ENCODE measurements around the gene GATA6.

The GATA6 gene

DNA sequence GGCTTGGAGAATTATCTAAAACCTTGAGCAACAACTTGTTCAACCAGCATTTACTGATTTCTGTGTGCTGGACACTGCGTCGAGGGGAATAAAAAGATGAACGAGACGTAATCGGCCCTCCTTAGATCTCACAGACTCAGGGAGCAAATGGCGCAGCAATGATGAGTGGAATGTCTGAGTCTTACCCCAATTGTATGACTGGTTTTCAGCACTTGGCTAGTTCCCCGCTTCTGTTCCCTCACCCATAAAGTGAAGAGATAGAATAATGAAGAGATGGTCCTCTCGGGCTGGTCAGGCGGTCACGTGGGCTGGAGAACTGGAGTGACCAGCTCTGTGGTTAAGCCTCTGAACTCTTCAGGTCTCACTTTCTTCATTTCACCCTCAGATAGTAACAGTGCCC is 17.3 kb upstream of the GATA6 start:
- TF ChIP-seq MYC (IDR thresholded peaks at IDR 0.05; ENCODE audit: low read depth, low read length) (no peak), POLR2A (IDR thresholded peaks at IDR 0.05; ENCODE audit: extremely low read depth, insufficient read length) (no peak)
- TF ChIP-seq, protein P1, sequence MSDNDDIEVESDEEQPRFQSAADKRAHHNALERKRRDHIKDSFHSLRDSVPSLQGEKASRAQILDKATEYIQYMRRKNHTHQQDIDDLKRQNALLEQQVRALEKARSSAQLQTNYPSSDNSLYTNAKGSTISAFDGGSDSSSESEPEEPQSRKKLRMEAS (IDR thresholded peaks at IDR 0.05; ENCODE audit: low read depth, low read length), result no peak
- H3K4me3 ChIP-seq (ENCODE audit: low read depth, low read length), result no peak overlapping the region
- no peak for DNase-seq (ENCODE audit: low read depth)

DNA sequence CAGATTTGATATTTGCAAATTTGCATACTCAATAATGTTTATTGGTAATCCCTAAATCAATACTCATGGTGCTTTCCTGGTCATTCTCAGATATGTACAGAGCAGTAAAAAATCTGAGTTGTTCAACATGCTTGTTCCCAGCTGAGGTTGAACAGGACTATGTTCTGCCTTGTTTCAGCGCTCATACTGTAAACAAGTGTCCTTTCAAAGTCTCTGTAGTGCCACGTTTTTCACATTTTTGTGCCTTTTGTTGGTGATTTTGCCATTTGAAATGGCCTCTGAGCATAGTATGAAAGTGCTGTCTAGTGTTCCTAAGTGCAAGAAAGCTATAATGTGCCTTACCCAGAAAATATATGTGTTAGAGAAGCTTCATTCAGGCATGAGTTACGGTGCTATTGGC is 16.0 kb upstream of the GATA6 start:
- DNase-seq (ENCODE audit: low read depth), result no peak

DNA sequence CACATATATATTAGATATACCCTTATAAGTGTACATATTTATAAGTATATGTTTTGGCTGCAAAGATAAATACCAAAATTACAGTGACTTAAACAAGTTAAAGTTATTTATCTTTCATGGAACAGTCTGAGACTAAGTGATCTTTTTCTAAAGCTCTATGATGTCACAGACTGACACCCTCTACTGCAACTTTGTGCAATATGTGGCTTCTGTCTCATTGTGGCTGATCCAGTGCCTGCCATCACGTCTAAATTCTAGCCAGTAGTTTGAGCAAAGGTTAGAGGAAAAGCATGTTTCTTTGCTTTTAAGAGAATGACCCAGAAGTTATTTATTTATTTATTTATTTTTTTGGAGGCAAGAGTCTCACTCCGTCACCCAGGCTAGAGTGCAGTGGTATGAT is 13.8 kb upstream of the GATA6 start:
- no peak for DNase-seq (ENCODE audit: low read depth)
- TF ChIP-seq MYC (IDR thresholded peaks at IDR 0.05; ENCODE audit: low read depth, low read length) (no peak), POLR2A (IDR thresholded peaks at IDR 0.05; ENCODE audit: extremely low read depth, insufficient read length) (no peak)
- TF ChIP-seq, protein P2, sequence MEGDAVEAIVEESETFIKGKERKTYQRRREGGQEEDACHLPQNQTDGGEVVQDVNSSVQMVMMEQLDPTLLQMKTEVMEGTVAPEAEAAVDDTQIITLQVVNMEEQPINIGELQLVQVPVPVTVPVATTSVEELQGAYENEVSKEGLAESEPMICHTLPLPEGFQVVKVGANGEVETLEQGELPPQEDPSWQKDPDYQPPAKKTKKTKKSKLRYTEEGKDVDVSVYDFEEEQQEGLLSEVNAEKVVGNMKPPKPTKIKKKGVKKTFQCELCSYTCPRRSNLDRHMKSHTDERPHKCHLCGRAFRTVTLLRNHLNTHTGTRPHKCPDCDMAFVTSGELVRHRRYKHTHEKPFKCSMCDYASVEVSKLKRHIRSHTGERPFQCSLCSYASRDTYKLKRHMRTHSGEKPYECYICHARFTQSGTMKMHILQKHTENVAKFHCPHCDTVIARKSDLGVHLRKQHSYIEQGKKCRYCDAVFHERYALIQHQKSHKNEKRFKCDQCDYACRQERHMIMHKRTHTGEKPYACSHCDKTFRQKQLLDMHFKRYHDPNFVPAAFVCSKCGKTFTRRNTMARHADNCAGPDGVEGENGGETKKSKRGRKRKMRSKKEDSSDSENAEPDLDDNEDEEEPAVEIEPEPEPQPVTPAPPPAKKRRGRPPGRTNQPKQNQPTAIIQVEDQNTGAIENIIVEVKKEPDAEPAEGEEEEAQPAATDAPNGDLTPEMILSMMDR (IDR thresholded peaks at IDR 0.05; ENCODE audit: low read depth, low read length), result no peak
- TF ChIP-seq, protein P1 (IDR thresholded peaks at IDR 0.05; ENCODE audit: low read depth, low read length), result no peak
- no peak overlapping the region for H3K4me3 ChIP-seq (ENCODE audit: low read depth, low read length)

More for the DNA sequence above, 16.0 kb upstream of the GATA6 start:
- no peak overlapping the region for H3K4me3 ChIP-seq (ENCODE audit: low read depth, low read length)
- TF ChIP-seq, protein P1 (IDR thresholded peaks at IDR 0.05; ENCODE audit: low read depth, low read length), result no peak
- no peak for TF ChIP-seq POLR2A (IDR thresholded peaks at IDR 0.05; ENCODE audit: extremely low read depth, insufficient read length)
- no peak for TF ChIP-seq MYC (IDR thresholded peaks at IDR 0.05; ENCODE audit: low read depth, low read length)
- TF ChIP-seq, protein P2 (IDR thresholded peaks at IDR 0.05; ENCODE audit: low read depth, low read length), result no peak

DNA sequence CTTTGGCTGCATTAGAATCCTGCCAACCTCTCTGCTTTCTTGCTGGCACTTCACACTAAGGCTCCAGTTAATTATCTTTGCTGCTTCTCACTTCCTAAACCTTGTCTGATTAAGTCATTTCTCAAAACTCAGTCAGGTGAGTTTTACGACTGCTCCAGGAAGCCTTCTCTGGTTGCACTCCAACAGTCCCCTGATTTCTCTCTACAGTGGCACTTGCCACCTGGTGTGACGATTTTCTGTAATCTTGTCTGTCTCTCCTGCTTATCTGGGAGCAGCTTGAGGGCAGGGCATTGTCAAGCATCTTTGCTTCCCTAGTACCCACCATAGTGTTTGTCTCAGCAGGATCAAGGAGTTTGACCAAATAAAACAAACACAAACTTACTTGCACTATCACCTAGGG is 10.4 kb upstream of the GATA6 start:
- no peak overlapping the region for H3K4me3 ChIP-seq (ENCODE audit: low read depth, low read length)
- TF ChIP-seq POLR2A (IDR thresholded peaks at IDR 0.05; ENCODE audit: extremely low read depth, insufficient read length) (no peak), MYC (IDR thresholded peaks at IDR 0.05; ENCODE audit: low read depth, low read length) (no peak)
- TF ChIP-seq, protein P1 (IDR thresholded peaks at IDR 0.05; ENCODE audit: low read depth, low read length), result no peak
- TF ChIP-seq, protein P2 (IDR thresholded peaks at IDR 0.05; ENCODE audit: low read depth, low read length), result no peak
- no peak for DNase-seq (ENCODE audit: low read depth)

DNA sequence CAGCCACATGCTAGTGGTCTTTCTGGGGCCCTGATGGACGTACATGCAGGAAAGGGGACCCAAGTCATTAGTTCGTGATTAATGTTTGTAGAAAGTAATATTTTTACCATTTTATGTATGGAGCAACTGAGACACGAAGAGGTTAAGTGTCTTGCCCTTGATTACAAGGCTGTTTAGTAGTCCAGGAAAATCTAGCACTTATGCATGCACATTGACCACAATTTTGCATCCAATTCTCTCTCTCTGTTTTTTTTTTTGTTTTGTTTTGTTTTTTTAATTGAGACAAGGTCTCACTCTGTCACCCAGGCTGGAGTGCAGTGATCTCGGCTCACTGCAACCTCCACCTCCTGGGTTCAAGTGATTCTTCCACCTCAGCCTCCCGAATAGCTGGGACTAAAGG is 8.3 kb upstream of the GATA6 start:
- H3K4me3 ChIP-seq (ENCODE audit: low read depth, low read length), result no peak overlapping the region
- no peak for DNase-seq (ENCODE audit: low read depth)
- TF ChIP-seq, protein P1 (IDR thresholded peaks at IDR 0.05; ENCODE audit: low read depth, low read length), result no peak
- TF ChIP-seq, protein P2 (IDR thresholded peaks at IDR 0.05; ENCODE audit: low read depth, low read length), result no peak
- TF ChIP-seq POLR2A (IDR thresholded peaks at IDR 0.05; ENCODE audit: extremely low read depth, insufficient read length), result no peak
- TF ChIP-seq MYC (IDR thresholded peaks at IDR 0.05; ENCODE audit: low read depth, low read length), result no peak

DNA sequence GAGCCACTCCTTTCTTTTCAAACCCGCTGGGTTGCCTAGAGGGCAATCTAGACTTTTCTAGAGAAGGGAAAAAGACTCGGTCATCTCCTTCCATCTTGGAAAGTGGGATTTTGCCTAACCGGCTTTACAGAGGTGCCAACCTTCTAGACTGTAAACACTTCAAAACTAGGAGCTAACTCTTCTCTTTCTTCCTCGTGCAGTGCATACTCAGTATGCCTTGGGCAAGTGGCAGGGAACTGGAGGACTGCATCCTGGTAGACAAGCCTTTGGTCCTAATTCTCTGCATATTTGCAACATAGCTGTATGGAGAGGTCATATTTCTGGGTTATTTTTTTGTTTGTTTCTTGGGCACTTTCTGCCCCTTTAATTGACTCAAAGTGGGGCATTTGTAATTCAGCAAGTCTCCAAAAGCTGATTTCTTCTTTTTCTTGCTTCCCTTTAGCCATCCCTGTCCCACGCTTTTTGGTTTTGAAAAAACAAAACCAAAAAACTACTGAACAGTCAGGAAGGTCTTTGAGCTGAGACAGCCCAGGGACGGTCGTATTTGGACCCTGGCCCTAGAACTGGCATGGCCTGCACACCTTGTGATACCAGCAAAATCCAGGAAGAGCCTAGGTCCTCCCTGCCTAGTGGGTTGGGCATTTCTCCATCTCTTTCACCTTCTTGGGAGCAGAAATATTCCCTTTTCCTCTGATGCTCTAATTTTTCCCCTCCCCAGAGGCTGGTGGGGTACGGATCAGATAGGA is 5.8 kb upstream of the GATA6 start:
- no peak overlapping the region for H3K4me3 ChIP-seq (ENCODE audit: low read depth, low read length)
- TF ChIP-seq MYC (IDR thresholded peaks at IDR 0.05; ENCODE audit: low read depth, low read length) (no peak), POLR2A (IDR thresholded peaks at IDR 0.05; ENCODE audit: extremely low read depth, insufficient read length) (no peak)
- TF ChIP-seq, protein P1 (IDR thresholded peaks at IDR 0.05; ENCODE audit: low read depth, low read length), result no peak
- TF ChIP-seq, protein P2 (IDR thresholded peaks at IDR 0.05; ENCODE audit: low read depth, low read length), result no peak
- no peak for DNase-seq (ENCODE audit: low read depth)
